ENCODE results near the gene MGARP. TPM values are rescaled to one million over a fixed set of nuclear protein-coding genes. Genes with fewer than 3 reads are reported as not detected.

The MGARP gene
- total and polyA plus RNA-seq, 7 experiments from 2014 or later, result 0.29 to 0.70 (median 0.31) TPM; not detected in 3

DNA sequence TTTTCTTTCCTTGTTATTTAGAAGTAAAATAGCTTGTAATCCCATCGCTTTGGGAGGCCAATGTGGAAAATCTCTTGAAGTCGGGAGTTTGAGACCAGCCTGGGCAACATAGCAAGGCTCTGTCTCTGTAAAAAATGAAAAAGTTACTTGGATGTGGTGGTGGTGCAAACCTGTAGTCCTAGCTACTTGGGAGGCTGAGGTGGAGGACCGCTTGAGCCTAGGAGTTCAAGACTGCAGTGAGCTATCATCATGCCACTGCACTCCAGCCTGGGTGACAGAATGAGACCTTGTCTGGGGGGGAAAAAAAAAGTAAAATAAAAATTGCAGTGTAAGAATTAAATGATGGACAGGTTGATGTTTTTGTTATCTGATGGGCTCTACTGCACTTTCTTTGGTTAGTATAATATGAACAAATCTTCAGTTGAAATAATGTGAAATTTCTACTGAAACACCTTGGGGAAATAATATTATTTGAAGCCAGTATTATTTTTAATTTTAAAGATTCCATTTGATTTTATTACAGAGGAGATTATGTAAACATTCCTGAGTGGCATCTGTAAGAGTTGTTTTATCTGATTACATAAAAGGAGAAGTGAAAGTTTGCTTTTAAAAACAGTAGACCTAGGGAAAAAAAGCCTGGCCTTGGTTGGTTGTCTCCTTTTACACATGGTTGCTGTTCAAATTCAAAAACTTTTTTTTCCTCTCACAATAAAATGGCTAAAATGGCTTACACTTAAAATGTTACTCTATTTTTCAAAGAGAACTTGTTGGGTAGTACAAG lies 32.7 kb upstream of the MGARP start:
- Mint-ChIP-seq H3K4me3 (peak overlapping the region in 5 of 10 donors; percentile 4 to 56 (median 47)), H3K9me3 (peaks cover 0 to 3% (median 0%) of the 10 kb centered on the region in 11 donors), H3K27me3 (no peaks in the 10 kb centered on the region), H3K4me1 (peaks cover 58 to 86% (median 79%) of the 10 kb centered on the region in 7 donors), H3K36me3 (peaks cover 0 to 13% (median 5%) of the 10 kb centered on the region in 5 donors), H3K27ac (peak overlapping the region in 8 of 9 donors; percentile 29 to 78 (median 59))
- POLR2A ChIA-PET, result interaction anchor here (0.5 to 1.8 kb wide), 5 partner anchors 10 to 213 kb away, joined by 3 to 6 read pairs (median 3); partner anchors contain the start of gene NDUFC1
- H3K9me3 ChIP-seq (ENCODE audit: control insufficient read depth in 2 of 3, low read length in 3 of 3), result no peaks in the 10 kb centered on the region
- CTCF ChIA-PET, result interaction anchor here (0.6 kb wide), 1 partner anchor 521 kb away, joined by 3 read pairs; no protein-coding TSS in a partner anchor
- H3K4me1 ChIP-seq (ENCODE audit: control insufficient read depth in 2 of 2, insufficient read depth in 2 of 2, low read length in 2 of 2), result peaks cover 21 to 25% of the 10 kb centered on the region in 2 donors
- no peaks in the 10 kb centered on the region for H3K36me3 ChIP-seq (ENCODE audit: control insufficient read depth in 2 of 3, insufficient read depth in 3 of 3, low read length in 3 of 3)
- DNase-seq (no peak), ATAC-seq (no peak)
- intact Hi-C loops (cut with micrococcal nuclease), result loop anchor here in 1 of 2 donors (1.0 kb wide), 1 partner anchor 10 kb away; the partner anchor contains the start of gene NDUFC1
- no peak overlapping the region for H3K27ac ChIP-seq (ENCODE audit: low read depth, low read length)
- no peak overlapping the region for H3K4me3 ChIP-seq (ENCODE audit: low read length)
- no peaks in the 10 kb centered on the region for H3K27me3 ChIP-seq (ENCODE audit: control insufficient read depth in 2 of 2, insufficient read depth in 2 of 2, low read length in 2 of 2)

DNA sequence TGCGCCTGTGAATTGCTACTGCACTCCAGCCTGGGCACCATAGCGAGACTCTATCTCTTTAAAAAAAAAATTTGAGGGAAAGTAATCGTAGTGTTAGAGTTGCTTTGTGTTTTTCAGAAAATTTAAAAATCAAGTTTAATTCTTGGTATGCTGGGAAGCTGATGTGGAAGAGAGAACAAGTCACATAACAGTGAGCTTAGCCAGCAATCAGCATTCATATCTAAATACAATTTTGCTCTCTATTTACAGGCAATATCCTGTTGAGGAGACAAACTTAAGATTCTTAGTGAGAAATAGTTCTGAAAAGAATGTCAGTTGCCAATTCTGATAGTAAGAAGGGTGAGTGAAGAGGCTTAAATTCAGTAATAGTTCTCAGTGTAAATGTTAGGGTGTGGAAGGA lies 31.9 kb upstream of the MGARP start:
- Mint-ChIP-seq H3K27ac (peak overlapping the region in 8 of 9 donors; percentile 28 to 78 (median 44)), H3K27me3 (no peaks in the 10 kb centered on the region), H3K4me3 (peak overlapping the region in 5 of 10 donors; percentile 3 to 61 (median 31)), H3K4me1 (peaks cover 57 to 86% (median 79%) of the 10 kb centered on the region in 7 donors), H3K36me3 (peaks cover 0 to 13% (median 5%) of the 10 kb centered on the region in 5 donors), H3K9me3 (peaks cover 0 to 2% (median 0%) of the 10 kb centered on the region in 11 donors)
- Histone ChIP-seq H3K9me3 (ENCODE audit: control insufficient read depth in 2 of 3, low read length in 3 of 3) (no peaks in the 10 kb centered on the region), H3K27me3 (ENCODE audit: control insufficient read depth in 2 of 2, insufficient read depth in 2 of 2, low read length in 2 of 2) (no peaks in the 10 kb centered on the region), H3K4me1 (ENCODE audit: control insufficient read depth in 2 of 2, insufficient read depth in 2 of 2, low read length in 2 of 2) (peaks cover 18 to 26% of the 10 kb centered on the region in 2 donors), H3K4me3 (ENCODE audit: low read length) (no peak overlapping the region), H3K27ac (ENCODE audit: low read depth, low read length) (no peak overlapping the region), H3K36me3 (ENCODE audit: control insufficient read depth in 2 of 3, insufficient read depth in 3 of 3, low read length in 3 of 3) (no peaks in the 10 kb centered on the region)
- no peak for DNase-seq
- intact Hi-C loops (cut with micrococcal nuclease), result loop anchor here in 1 of 2 donors (1.0 kb wide), 1 partner anchor 10 kb away; the partner anchor contains the start of gene NDUFC1
- ChIA-PET POLR2A (interaction anchor here (0.5 to 1.8 kb wide), 3 partner anchors 16 to 193 kb away, joined by 3 to 6 read pairs (median 3); no protein-coding TSS in a partner anchor), CTCF (interaction anchor here (0.6 to 0.7 kb wide), 2 partner anchors 16 to 522 kb away, joined by 3 read pairs; no protein-coding TSS in a partner anchor)
- no peak for ATAC-seq

DNA sequence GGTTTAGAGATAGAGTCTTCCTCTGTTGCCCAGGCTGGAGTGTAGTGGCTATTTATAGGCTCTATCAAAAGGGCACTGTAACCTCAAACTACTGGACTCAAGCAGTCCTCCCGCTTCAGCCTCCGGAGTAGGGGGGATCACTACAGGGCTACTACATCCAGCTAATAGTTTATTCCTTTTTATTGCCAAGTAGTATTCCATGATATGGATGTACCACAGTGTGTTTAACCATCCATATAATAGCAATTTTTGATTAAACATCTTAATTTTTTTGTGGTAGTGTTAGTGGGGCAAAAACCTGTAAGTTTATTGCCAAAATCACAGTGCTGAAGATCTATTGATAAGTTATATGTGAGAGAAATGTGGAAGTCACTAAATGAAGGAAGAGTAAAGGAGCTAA lies 24.9 kb upstream of the MGARP start:
- H3K27me3 ChIP-seq (ENCODE audit: control insufficient read depth in 2 of 2, insufficient read depth in 2 of 2, low read length in 2 of 2), result no peaks in the 10 kb centered on the region
- no peak for DNase-seq
- Mint-ChIP-seq H3K4me1 (peaks cover 22 to 88% (median 63%) of the 10 kb centered on the region in 7 donors), H3K36me3 (peaks cover 8 to 27% (median 19%) of the 10 kb centered on the region in 5 donors), H3K9me3 (peaks cover 0 to 4% (median 0%) of the 10 kb centered on the region in 11 donors), H3K27me3 (no peaks in the 10 kb centered on the region), H3K4me3 (peak overlapping the region in 5 of 10 donors; percentile 17 to 49 (median 41)), H3K27ac (peak overlapping the region in 5 of 9 donors; percentile 36 to 86 (median 73))
- H3K4me3 ChIP-seq (ENCODE audit: low read length), result no peak overlapping the region
- POLR2A ChIA-PET, result interaction anchor here (0.7 kb wide), 1 partner anchor 38 kb away, joined by 8 read pairs; no protein-coding TSS in a partner anchor
- H3K9me3 ChIP-seq (ENCODE audit: control insufficient read depth in 2 of 3, low read length in 3 of 3), result no peaks in the 10 kb centered on the region
- peaks cover 17 to 26% of the 10 kb centered on the region in 2 donors for H3K4me1 ChIP-seq (ENCODE audit: control insufficient read depth in 2 of 2, insufficient read depth in 2 of 2, low read length in 2 of 2)
- no peak for ATAC-seq
- H3K36me3 ChIP-seq (ENCODE audit: control insufficient read depth in 2 of 3, insufficient read depth in 3 of 3, low read length in 3 of 3), result peaks cover 0 to 7% (median 0%) of the 10 kb centered on the region in 3 experiments
- intact Hi-C loops (cut with micrococcal nuclease), result loop anchor here (5.0 to 10.0 kb wide), 7 partner anchors 32 to 1920 kb away; partner anchors contain the start of genes ELMOD2 (in 1 of the 2), MAML3 (in 1 of the 2), SLC7A11 (in 1 of the 2) and ZNF330 (in 1 of the 2)
- H3K27ac ChIP-seq (ENCODE audit: low read depth, low read length), result no peak overlapping the region
- CTCF ChIA-PET, result interaction anchor here (0.6 to 1.8 kb wide), 4 partner anchors 9 to 122 kb away, joined by 3 to 5 read pairs (median 4); no protein-coding TSS in a partner anchor

DNA sequence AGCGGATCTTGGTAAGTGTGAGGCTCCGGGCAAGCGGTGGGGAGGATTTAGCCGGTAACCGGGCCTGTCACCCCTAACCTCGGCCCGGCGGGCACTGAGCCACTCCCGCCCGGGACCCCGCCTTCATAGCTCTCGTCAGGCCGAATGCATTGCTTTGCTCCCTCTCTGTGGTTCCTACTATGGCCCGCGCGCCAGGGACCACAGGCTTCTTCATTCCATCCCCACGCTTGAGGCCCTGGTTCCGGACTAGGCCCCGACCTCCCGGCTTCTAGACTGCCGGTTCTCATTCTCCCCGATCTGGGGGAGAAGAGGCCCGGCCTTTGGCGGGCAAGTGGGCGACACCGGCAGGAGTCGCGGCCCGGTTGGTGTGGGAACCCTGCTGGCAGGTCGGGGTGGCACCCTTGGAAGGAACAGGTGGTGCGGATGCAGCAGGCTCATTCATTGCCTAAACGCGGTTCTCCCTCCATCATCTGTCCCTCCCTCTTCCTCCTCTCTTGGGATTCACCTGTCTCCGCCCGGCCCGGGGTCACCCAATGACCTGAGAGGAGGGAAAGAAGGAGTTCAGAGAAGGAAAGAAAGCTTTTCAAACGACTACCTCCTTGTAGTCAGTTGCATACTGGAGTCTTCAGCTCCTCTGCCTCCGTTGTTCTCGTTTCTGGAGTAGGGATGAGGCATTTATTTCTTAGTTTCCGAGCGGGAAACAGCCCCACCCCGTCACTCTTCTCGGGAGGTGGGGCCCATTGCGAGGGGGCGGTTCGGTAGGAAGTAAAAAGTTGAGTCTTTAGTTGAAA lies 22.0 kb upstream of the MGARP start, which contains the start of gene NDUFC1:
NDUFC1 (minus strand) TSS at position 657 of the 791 bp plus-strand sequence. CDS start 6,679 bp downstream, outside the sequence.
- Mint-ChIP-seq H3K9me3 (peaks cover 0 to 4% (median 0%) of the 10 kb centered on the region in 11 donors), H3K4me3 (peak within 1 kb of the TSS; percentile 96 to 100 (median 100)), H3K27ac (peak within 1 kb of the TSS; percentile 97 to 100 (median 99)), H3K4me1 (peaks cover 25 to 80% (median 63%) of the 10 kb centered on the region in 7 donors), H3K27me3 (no peaks in the 10 kb centered on the region), H3K36me3 (peaks cover 8 to 23% (median 17%) of the 10 kb centered on the region in 5 donors)
- CTCF ChIA-PET, result interaction anchor here (1.2 to 1.9 kb wide), 3 partner anchors 20 to 271 kb away, joined by 3 to 6 read pairs (median 3); no protein-coding TSS in a partner anchor
- peaks cover 22 to 28% of the 10 kb centered on the region in 2 donors for H3K4me1 ChIP-seq (ENCODE audit: control insufficient read depth in 2 of 2, insufficient read depth in 2 of 2, low read length in 2 of 2)
- H3K4me3 ChIP-seq (ENCODE audit: low read length), result peak within 1 kb of the TSS; percentile 83
- DNase-seq (peak; percentile 51 to 78 (median 67)), ATAC-seq (peak; percentile 53)
- POLR2A ChIA-PET, result interaction anchor here (0.6 to 3.3 kb wide), 20 partner anchors 10 to 1222 kb away, joined by 3 to 36 read pairs (median 4); partner anchors contain the start of genes ELF2, ELMOD2, NOCT and RAB33B
- peak within 1 kb of the TSS; percentile 92 for H3K27ac ChIP-seq (ENCODE audit: low read depth, low read length)
- no peaks in the 10 kb centered on the region for H3K27me3 ChIP-seq (ENCODE audit: control insufficient read depth in 2 of 2, insufficient read depth in 2 of 2, low read length in 2 of 2)
- peaks cover 0 to 7% (median 0%) of the 10 kb centered on the region in 3 experiments for H3K36me3 ChIP-seq (ENCODE audit: control insufficient read depth in 2 of 3, insufficient read depth in 3 of 3, low read length in 3 of 3)
- no peaks in the 10 kb centered on the region for H3K9me3 ChIP-seq (ENCODE audit: control insufficient read depth in 2 of 3, low read length in 3 of 3)
- intact Hi-C loops (cut with micrococcal nuclease), result loop anchor here (1.0 to 10.0 kb wide), 18 partner anchors 10 to 1923 kb away; partner anchors contain the start of genes ELMOD2 (in 2 of the 2), MAML3 (in 2 of the 2), NOCT (in 2 of the 2) and SCOC (in 2 of the 2)

DNA sequence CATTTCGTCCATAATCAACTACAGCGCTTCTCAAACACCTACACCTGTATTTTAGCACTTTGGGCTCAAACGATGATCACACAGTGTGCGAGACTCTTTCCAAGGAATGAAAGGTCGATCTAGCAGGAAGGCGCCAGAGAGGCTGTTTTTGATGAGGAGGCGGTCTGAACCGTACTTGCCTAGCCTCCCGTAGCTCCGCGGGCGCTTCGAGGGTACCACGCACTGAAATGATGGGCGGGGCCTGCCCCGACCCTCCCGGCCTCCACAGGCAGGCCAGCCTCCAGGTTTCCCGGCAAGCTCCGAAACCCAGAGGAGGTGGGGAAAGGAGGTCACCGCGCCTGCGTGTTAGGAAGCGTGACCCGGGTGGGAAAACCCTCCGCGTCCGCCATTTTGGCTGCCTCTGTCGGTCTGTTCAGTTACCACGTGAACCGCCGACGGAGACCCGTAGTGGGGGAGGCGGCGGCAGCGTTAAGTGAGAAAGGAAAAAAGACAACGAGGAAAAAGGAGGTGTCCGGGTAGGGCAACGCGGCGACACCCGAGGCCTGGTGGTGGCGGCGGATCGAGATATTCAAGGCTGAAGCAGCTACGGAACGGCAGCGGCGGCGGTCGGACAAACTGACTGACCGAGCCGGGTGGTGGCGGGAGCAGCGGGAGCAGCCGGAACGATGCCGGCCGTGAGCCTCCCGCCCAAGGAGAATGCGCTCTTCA lies 21.2 kb upstream of the MGARP start, which contains the start of gene NAA15:
NAA15 (plus strand) TSS at position 393 of the 708 bp plus-strand sequence; CDS start at position 666, 273 bp downstream.
- ATAC-seq (peak; percentile 95), DNase-seq (peak; percentile 88 to 99 (median 97))
- H3K27ac Mint-ChIP-seq, result peak within 1 kb of the TSS; percentile 97 to 100 (median 99)
- intact Hi-C loops (cut with micrococcal nuclease), result loop anchor here (1.0 to 10.0 kb wide), 16 partner anchors 36 to 1924 kb away; partner anchors contain the start of genes ELMOD2 (in 2 of the 2), MAML3 (in 2 of the 2), NOCT (in 2 of the 2) and SETD7 (in 2 of the 2)
- ChIA-PET POLR2A (interaction anchor here (0.6 to 3.3 kb wide), 20 partner anchors 9 to 1223 kb away, joined by 3 to 36 read pairs (median 4); partner anchors contain the start of genes ELF2, ELMOD2, NOCT and RAB33B), CTCF (interaction anchor here (0.7 to 1.9 kb wide), 6 partner anchors 20 to 271 kb away, joined by 3 to 6 read pairs (median 3); no protein-coding TSS in a partner anchor)
- H3K36me3 Mint-ChIP-seq, result peaks cover 8 to 18% (median 14%) of the 10 kb centered on the region in 5 donors
- Histone ChIP-seq H3K36me3 (ENCODE audit: control insufficient read depth in 2 of 3, insufficient read depth in 3 of 3, low read length in 3 of 3) (peaks cover 0 to 7% (median 0%) of the 10 kb centered on the region in 3 experiments), H3K9me3 (ENCODE audit: control insufficient read depth in 2 of 3, low read length in 3 of 3) (no peaks in the 10 kb centered on the region), H3K4me1 (ENCODE audit: control insufficient read depth in 2 of 2, insufficient read depth in 2 of 2, low read length in 2 of 2) (peaks cover 22 to 28% of the 10 kb centered on the region in 2 donors), H3K27ac (ENCODE audit: low read depth, low read length) (peak within 1 kb of the TSS; percentile 92), H3K27me3 (ENCODE audit: control insufficient read depth in 2 of 2, insufficient read depth in 2 of 2, low read length in 2 of 2) (no peaks in the 10 kb centered on the region), H3K4me3 (ENCODE audit: low read length) (peak within 1 kb of the TSS; percentile 83)
- peaks cover 17 to 76% (median 58%) of the 10 kb centered on the region in 7 donors for H3K4me1 Mint-ChIP-seq
- no peaks in the 10 kb centered on the region for H3K27me3 Mint-ChIP-seq
- peak within 1 kb of the TSS; percentile 96 to 100 (median 100) for H3K4me3 Mint-ChIP-seq
- peaks cover 0 to 4% (median 0%) of the 10 kb centered on the region in 11 donors for H3K9me3 Mint-ChIP-seq

Measured in naive thymus-derived CD4-positive, alpha-beta T cell (primary cell).